ENCODE results near the gene CDKL1.

Gene CDKL1

DNA sequence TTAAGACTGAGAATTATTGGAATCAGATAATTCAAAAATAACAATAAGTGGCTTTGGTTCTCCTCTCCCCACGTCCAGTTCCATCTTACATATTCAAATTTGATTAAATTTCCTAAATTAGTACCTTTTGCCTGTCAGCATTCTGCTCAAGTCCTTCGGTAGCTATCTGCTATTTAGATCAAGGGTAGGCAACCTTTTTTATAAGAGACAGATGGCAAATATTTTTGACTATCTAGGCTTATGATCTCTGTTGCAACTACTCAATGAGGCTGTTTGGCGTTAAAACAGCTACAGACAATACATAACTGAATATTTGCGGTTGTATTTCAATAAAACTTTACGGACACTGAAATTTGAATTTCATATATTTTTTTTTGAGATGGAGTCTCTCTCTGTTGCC, 106.4 kb downstream of the CDKL1 start:
- DNase-seq (ENCODE audit: insufficient read length, low spot score): no peak
- FAIRE-seq: no peak

GRCh38 chr14:50288146-50288545, 108.5 kb downstream of the CDKL1 start:
- FAIRE-seq (no peak), DNase-seq (ENCODE audit: insufficient read length, low spot score) (no peak)

- no peak for DNase-seq (ENCODE audit: insufficient read length, low spot score)
- no peak for FAIRE-seq
Observed at GRCh38 chr14:50285861-50286260, 110.8 kb downstream of the CDKL1 start.

Data from GM19239 (cell line).